Fibroblast of the conjunctiva (primary cell): ENCODE measurements around the gene BLACAT1.
"Not testable (repeated sequence)": the region's sequence is repeated elsewhere in the genome, so short reads cannot be mapped to it uniquely, and the experiment has no call there.

Experiments used
- DNase-seq: peaks from one replicate; pipeline ENCODE4 v3.0.0-alpha.2; 2010; ENCODE audit warnings: low read depth

The BLACAT1 gene

GRCh38 chr1:205416322-205416721 lies 39.5 kb downstream of the BLACAT1 start:
- no peak for DNase-seq

GRCh38 chr1:205410581-205411298 lies 45.1 kb downstream of the BLACAT1 start:
- no peak for DNase-seq

GRCh38 chr1:205407970-205408369 lies 47.9 kb downstream of the BLACAT1 start:
- no peak for DNase-seq

- DNase-seq: not testable (repeated sequence)
These were observed 49.6 kb downstream of the BLACAT1 start for GRCh38 chr1:205406252-205406651.
